A549 (cell line): ENCODE results near the gene ARHGAP25.

Source experiments
- HOXA7 ChIP-seq: fragments of 250-450 bp; sonication (Bioruptor Pico); IDR thresholded peaks from 2 replicates; pipeline ENCODE4 v1.5.0; 2020; ENCODE audit warnings: mild to moderate bottlenecking, moderate library complexity
- JUN ChIP-seq, 2 experiments: fragments of >200 bp; sonication (Bioruptor Twin); formaldehyde crosslinking; IDR thresholded peaks; 2 replicates in 1 of 2; 3 replicates in 1 of 2; pipeline ENCODE4 v1.6.1; 2016 to 2017
- MAFK ChIP-seq: fragments of 450-650 bp; IDR thresholded peaks from 2 replicates; pipeline ENCODE4 v1.6.1; 2014; ENCODE audit not compliant: partially characterized antibody

- TF ChIP-seq JUN (IDR thresholded peaks at IDR 0.05) = no peak
- TF ChIP-seq MAFK = no peak
- no peak for TF ChIP-seq HOXA7 (CRISPR knock-in tag)
Measured at GRCh38 chr2:68857202-68857845, 122.7 kb downstream of the ARHGAP25 start.
